GM12873 (cell line): ENCODE results near the gene HSPA8.

Experiments used
- CTCF ChIP-seq: IDR thresholded peaks from 2 replicates; pipeline ENCODE4 v1.5.1; 2012; ENCODE audit warnings: low read depth, mild to moderate bottlenecking, moderate library complexity, low read length, control low read depth; ENCODE audit not compliant: insufficient read depth; ENCODE audit errors: missing control alignments

HSPA8 gene

DNA sequence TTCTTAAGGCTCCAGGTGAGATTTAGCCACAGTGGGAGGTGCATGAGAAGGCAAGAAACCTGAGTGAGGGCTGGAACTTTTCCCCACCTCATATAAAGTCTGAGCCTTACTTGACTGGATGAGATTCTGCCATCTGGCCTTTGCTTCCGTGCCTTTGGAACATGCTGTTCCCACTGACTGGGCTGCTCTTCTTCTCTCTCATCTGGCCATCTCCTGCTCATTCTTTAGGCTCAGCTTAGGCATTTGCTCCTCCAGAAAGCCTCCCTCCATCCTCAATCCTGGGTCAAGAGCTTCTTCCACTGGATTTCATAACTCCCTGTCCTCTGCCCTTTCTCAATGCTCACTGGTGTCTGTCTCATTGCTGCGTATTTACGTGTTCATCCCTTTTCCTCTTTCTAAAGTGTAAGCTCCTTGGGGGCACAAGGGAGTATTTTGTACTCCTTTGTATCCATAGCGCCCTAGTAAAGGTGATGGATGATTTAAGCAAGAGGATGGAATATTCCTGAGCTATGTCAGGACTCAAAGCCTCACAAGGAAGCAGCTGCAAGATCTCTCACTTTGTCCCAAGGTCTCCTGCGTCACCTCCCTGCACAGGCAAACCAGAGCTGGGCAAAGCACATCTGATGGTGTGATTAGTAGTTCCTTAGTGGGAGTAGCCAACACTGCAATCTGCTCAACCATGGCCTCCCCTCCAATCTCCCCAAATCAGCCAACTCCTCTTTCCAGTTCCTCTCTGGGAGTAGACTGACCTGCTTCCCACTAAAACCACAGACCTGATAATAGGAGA is 15.3 kb downstream of the HSPA8 start:
- TF ChIP-seq CTCF, result no peak

- no peak for TF ChIP-seq CTCF
Observed at GRCh38 chr11:123045101-123045500, 16.8 kb downstream of the HSPA8 start.

- TF ChIP-seq CTCF, result no peak
Observed at GRCh38 chr11:123041185-123041584, 20.8 kb downstream of the HSPA8 start.

- no peak for TF ChIP-seq CTCF
Observed at GRCh38 chr11:123040111-123040432, 21.9 kb downstream of the HSPA8 start.

DNA sequence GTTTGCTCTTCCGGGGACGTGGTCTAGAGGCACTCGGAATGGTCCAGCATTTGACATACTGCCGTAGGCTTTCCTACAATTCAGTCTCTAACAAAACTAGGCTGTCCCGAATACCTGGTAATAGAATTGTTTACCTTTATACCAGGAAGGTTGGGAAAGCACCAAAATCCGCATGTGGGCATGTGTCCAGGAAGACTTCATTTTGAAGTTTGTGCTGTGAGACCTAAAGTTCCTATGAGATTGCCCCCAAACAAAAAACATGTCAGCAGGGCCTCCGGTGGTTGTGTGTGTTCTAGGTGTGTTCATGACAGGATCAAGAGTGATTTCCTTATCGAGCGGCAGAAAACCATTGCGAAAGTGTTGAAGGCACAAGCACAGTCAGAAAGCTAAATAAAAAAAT is 26.1 kb downstream of the HSPA8 start:
- no peak for TF ChIP-seq CTCF

GRCh38 chr11:123034597-123034996 is 27.3 kb downstream of the HSPA8 start:
- no peak for TF ChIP-seq CTCF

GRCh38 chr11:123033895-123034294 is 28.0 kb downstream of the HSPA8 start:
- TF ChIP-seq CTCF, result peak; percentile 26
